ENCODE measurements around the gene SLC1A7. TPM values are rescaled to one million over a fixed set of nuclear protein-coding genes. Genes with fewer than 3 reads are reported as not detected.

Gene SLC1A7
- total RNA-seq, 4 donors from 2014 or later, result 0.54 to 1.6 (median 0.62) TPM; not detected in 1

DNA sequence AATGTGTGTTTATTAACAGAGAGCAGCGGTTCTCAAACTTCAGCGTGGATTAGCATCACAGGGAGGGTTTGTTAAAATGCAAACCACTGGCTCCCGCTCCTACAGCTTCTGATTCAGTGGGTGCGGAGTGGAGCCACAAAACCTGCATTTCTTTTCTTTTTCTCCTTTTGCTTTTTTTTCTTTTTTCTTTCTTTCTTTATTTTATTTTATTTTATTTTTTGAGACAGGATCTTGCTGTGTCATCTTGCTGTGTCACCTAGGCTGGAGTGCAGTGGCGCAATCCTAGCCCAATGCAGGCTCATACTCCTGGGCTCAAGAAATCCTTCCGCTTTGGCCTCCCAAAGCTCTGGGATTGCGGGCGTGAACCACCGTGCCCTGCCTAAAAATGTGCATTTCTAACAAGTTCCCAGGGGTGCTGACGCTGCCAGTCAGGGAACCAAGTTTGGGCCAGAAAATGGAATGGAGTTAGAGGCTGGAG, 20.9 kb upstream of the SLC1A7 start:
- no peaks in the 10 kb centered on the region for H3K4me1 ChIP-seq
- whole genome bisulfite sequencing, 2 donors (ENCODE audit: low coverage in 1 of 2), result 71 to 82% methylated on average over 7 to 10 of the region's 10 CpGs
- H3K27me3 ChIP-seq, result no peaks in the 10 kb centered on the region
- H3K36me3 ChIP-seq, result no peaks in the 10 kb centered on the region
- TF ChIP-seq POLR2AphosphoS5 (IDR thresholded peaks at IDR 0.05), result no peak
- no peaks in the 10 kb centered on the region for H3K9me3 ChIP-seq
- no peak overlapping the region for H3K4me3 ChIP-seq
- no peak overlapping the region for H3K27ac ChIP-seq
- ATAC-seq, result no peak

DNA sequence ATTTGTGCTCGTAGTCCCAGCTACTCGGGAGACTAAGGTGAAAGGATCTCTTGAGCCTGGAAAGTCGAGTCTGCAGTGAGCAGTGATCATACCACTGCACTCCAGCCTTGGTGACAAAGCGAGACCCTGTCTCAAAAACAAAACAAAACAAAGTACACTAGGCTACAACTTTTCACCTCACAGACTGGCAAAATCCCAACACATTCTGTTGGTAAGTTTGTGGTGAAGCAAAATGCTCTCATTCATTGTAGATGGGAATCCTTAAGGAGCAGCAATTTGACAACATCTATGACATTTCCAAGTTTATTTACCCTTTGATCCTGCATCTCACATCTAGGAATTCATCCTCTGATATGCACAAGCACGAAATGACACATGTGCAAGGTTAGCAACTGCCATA, 20.2 kb upstream of the SLC1A7 start:
- Histone ChIP-seq H3K27ac (no peak overlapping the region), H3K4me1 (no peaks in the 10 kb centered on the region), H3K27me3 (no peaks in the 10 kb centered on the region), H3K36me3 (no peaks in the 10 kb centered on the region), H3K9me3 (no peaks in the 10 kb centered on the region), H3K4me3 (no peak overlapping the region)
- no peak for ATAC-seq
- no peak for TF ChIP-seq POLR2A (IDR thresholded peaks at IDR 0.05)
- TF ChIP-seq, protein P1, sequence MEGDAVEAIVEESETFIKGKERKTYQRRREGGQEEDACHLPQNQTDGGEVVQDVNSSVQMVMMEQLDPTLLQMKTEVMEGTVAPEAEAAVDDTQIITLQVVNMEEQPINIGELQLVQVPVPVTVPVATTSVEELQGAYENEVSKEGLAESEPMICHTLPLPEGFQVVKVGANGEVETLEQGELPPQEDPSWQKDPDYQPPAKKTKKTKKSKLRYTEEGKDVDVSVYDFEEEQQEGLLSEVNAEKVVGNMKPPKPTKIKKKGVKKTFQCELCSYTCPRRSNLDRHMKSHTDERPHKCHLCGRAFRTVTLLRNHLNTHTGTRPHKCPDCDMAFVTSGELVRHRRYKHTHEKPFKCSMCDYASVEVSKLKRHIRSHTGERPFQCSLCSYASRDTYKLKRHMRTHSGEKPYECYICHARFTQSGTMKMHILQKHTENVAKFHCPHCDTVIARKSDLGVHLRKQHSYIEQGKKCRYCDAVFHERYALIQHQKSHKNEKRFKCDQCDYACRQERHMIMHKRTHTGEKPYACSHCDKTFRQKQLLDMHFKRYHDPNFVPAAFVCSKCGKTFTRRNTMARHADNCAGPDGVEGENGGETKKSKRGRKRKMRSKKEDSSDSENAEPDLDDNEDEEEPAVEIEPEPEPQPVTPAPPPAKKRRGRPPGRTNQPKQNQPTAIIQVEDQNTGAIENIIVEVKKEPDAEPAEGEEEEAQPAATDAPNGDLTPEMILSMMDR (IDR thresholded peaks at IDR 0.05), result no peak
- no peak for TF ChIP-seq EP300 (IDR thresholded peaks at IDR 0.05)
- TF ChIP-seq POLR2AphosphoS5 (IDR thresholded peaks at IDR 0.05), result no peak
- 92 to 94% methylated on average over 3 to 5 of the region's 5 CpGs for WGBS, 2 donors (ENCODE audit: low coverage in 1 of 2)

DNA sequence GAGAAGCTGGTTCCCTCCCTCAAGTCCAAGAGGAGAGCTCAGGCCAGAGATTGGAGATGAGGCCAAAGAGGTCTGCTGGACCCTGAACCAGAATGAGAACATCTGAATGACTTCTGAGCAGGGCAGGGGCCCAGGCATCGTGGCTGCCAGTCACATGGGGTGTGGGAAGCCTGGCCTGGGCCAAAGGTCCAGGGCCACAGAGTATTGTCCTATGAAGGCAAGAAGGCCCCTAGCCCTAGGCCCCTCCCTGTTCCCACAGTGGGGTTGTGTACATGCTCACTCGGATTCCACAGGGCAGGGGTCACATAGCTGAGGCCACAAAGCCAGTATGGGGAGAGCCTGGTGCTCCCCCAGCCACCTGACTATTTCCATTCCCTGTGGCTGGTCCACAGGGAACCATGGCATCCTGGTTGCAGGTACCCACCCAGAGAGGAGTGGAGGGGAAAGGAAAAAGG, 18.5 kb upstream of the SLC1A7 start:
- Histone ChIP-seq H3K27ac (no peak overlapping the region), H3K9me3 (no peaks in the 10 kb centered on the region), H3K4me1 (no peaks in the 10 kb centered on the region), H3K27me3 (no peaks in the 10 kb centered on the region), H3K36me3 (no peaks in the 10 kb centered on the region), H3K4me3 (no peak overlapping the region)
- WGBS, 2 donors (ENCODE audit: low coverage in 1 of 2), result 50% methylated on average over 1 of the region's 2 CpGs; no CpG with 5 or more reads in 1 of the 2 donors
- TF ChIP-seq, protein P1 (IDR thresholded peaks at IDR 0.05), result no peak
- TF ChIP-seq POLR2AphosphoS5 (IDR thresholded peaks at IDR 0.05) (no peak), POLR2A (IDR thresholded peaks at IDR 0.05) (no peak)
- ATAC-seq, result no peak

DNA sequence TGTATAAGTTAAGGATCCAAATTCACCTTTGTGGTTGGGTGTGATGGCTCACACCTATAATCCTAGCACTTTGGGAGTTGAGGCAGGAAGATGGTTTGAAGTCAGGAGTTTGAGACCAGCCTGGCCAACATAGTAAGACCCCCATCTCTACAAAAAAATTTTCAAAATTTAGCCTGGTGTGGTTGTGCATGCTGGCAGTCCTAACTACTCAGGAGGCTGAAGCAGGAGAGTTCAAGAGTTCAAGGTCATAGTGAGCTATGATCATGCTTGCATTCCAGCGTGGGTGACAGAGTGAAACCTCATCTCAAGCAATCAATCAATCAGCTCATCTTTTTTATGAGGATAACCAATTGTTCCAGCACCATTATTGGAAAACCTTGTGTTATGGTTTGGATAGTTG, 16.5 kb upstream of the SLC1A7 start:
- no peak for ATAC-seq
- no peaks in the 10 kb centered on the region for H3K4me1 ChIP-seq
- no peak overlapping the region for H3K4me3 ChIP-seq
- no peaks in the 10 kb centered on the region for H3K27me3 ChIP-seq
- no peak overlapping the region for H3K27ac ChIP-seq
- no peaks in the 10 kb centered on the region for H3K9me3 ChIP-seq
- 100% methylated on average over 1 of the region's 1 CpG; no CpG with 5 or more reads in 1 of the 2 donors for WGBS, 2 donors (ENCODE audit: low coverage in 1 of 2)
- TF ChIP-seq EP300 (IDR thresholded peaks at IDR 0.05) (no peak), POLR2A (IDR thresholded peaks at IDR 0.05) (no peak), POLR2AphosphoS5 (IDR thresholded peaks at IDR 0.05) (no peak)
- TF ChIP-seq, protein P1 (IDR thresholded peaks at IDR 0.05), result no peak
- no peaks in the 10 kb centered on the region for H3K36me3 ChIP-seq

DNA sequence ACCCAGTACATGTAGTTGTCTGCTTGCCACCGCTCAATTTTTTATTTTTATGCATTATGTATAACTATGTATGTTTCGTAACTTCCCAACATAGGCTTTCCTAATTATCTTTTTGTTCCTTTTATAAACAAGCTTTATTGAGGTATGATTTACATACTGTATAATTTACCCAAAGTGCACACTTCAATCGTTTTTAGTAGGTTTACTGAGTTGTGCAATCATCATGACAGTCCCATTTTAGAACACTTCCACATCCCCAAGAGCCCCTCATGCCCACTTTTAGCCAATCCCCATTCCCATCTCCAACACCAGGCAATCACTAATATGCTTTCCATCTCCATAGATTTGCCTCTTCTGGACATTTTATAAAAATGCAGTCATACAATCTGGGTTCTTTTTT, 14.3 kb upstream of the SLC1A7 start:
- H3K4me1 ChIP-seq, result no peaks in the 10 kb centered on the region
- H3K27me3 ChIP-seq, result no peaks in the 10 kb centered on the region
- no peak for TF ChIP-seq POLR2AphosphoS5 (IDR thresholded peaks at IDR 0.05)
- TF ChIP-seq, protein P1 (IDR thresholded peaks at IDR 0.05), result no peak
- no peak for ATAC-seq
- no peaks in the 10 kb centered on the region for H3K9me3 ChIP-seq
- no peak overlapping the region for H3K27ac ChIP-seq
- no peak overlapping the region for H3K4me3 ChIP-seq
- WGBS, 2 donors (ENCODE audit: low coverage in 1 of 2), result 76 to 78% methylated on average over 3 of the region's 3 CpGs
- H3K36me3 ChIP-seq, result no peaks in the 10 kb centered on the region
